ENCODE results near the gene GID4.

GID4 gene

DNA sequence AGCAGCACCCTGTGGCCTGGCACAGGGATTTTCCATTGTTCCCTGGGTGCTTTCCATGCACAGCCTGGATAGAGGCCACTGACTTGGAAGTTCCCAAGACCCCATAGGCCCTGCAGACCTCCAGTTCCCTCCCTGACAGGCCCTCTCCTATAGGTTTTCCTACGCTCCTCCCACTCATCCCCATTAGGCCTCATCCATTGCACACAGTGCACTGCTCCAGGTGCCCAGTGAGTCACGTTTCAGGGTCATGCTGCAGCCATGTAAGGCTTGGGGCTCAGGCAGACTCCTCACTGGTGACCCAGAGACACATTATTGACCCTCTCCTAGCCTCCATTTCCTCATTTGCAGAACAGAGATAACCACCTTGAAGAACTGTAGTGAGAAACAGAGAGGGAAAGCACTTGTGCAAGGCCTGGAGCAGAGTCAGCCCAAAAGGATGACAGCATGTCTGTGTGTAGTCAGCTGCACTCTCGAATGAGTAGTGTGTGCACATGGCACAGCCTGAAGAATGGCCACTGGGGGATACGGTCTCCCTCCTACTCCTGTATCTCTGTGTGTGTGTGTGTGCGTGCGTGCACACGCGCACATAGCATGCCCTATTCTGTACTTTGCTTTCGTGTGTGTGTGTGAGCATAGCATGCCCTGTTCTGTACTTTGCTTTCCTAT is 39.7 kb upstream of the GID4 start:
- no CpG with 5 or more reads among the region's 9 CpGs for WGBS, 2 donors (ENCODE audit: extremely low coverage in 2 of 2, insufficient read length in 2 of 2, insufficient replicate concordance in 1 of 2)

DNA sequence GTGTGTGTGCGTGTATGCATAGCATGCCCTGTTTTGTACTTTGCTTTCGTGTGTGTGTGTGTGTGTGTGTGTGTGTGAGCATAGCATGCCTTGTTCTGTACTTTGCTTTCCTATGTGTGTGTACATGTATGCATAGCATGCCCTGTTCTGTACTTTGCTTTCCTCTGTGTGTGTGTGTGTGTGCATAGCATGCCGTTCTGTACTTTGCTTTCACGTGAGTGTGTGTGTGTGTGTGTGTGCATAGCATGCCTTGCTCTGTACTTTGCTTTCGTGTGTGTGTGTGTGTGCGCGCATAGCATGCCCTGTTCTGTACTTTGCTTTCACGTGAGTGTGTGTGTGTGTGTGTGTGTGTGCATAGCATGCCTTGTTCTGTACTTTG is 39.2 kb upstream of the GID4 start:
- no peak overlapping the region for H2AK5ac ChIP-seq (ENCODE audit: low read depth, low read length)
- H3K4me3 ChIP-seq (ENCODE audit: low read length in 2 of 2): peak overlapping the region in 1 of 2 donors; percentile 22
- H2BK15ac ChIP-seq (ENCODE audit: low read length): no peak overlapping the region
- H3K14ac ChIP-seq (ENCODE audit: low read length): no peak overlapping the region
- H3K23ac ChIP-seq (ENCODE audit: low read depth, low read length, poor library complexity): no peak overlapping the region
- H4K8ac ChIP-seq (ENCODE audit: low read depth, low read length): peak overlapping the region; percentile 5
- no peak overlapping the region for H2BK120ac ChIP-seq (ENCODE audit: low read depth, low read length)
- H3K18ac ChIP-seq (ENCODE audit: low read length): no peak overlapping the region
- no peak overlapping the region for H2BK5ac ChIP-seq (ENCODE audit: low read length)
- peak overlapping the region; percentile 71 for H3K9ac ChIP-seq (ENCODE audit: low read depth, low read length, poor library complexity)
- no peaks in the 10 kb centered on the region for H3K79me1 ChIP-seq (ENCODE audit: low read depth, low read length)
- H3K36me3 ChIP-seq (replicated peaks in 1 of 2; ENCODE audit: control insufficient read depth in 2 of 2, insufficient read depth in 2 of 2, low read length in 2 of 2): no peaks in the 10 kb centered on the region
- WGBS, 2 donors (ENCODE audit: extremely low coverage in 2 of 2, insufficient read length in 2 of 2, insufficient replicate concordance in 1 of 2): no CpG with 5 or more reads among the region's 8 CpGs
- no peak for DNase-seq (ENCODE audit: low spot score)
- H3K27me3 ChIP-seq (ENCODE audit: control insufficient read depth in 3 of 3, insufficient read depth in 3 of 3, low read depth in 1 of 3, low read length in 3 of 3): no peaks in the 10 kb centered on the region
- no peaks in the 10 kb centered on the region for H3K9me3 ChIP-seq (replicated peaks in 1 of 2; ENCODE audit: control insufficient read depth in 2 of 2, insufficient read depth in 1 of 2, low read depth in 1 of 2, low read length in 2 of 2)
- no peak overlapping the region for H2AFZ ChIP-seq (ENCODE audit: low read length)
- H2BK12ac ChIP-seq (ENCODE audit: low read length): peak overlapping the region; percentile 86
- no peak overlapping the region for H3K4ac ChIP-seq (ENCODE audit: low read length)
- H4K91ac ChIP-seq (ENCODE audit: low read depth, low read length, poor library complexity): no peak overlapping the region
- H3K4me1 ChIP-seq (ENCODE audit: control insufficient read depth in 2 of 2, insufficient read depth in 1 of 2, low read depth in 1 of 2, low read length in 2 of 2): peaks cover 2 to 7% of the 10 kb centered on the region in 2 donors
- H3K4me2 ChIP-seq (ENCODE audit: insufficient read depth, low read length, poor library complexity, severe bottlenecking): no peak overlapping the region
- H3K27ac ChIP-seq (replicated peaks; ENCODE audit: low read length): no peak overlapping the region

More for the DNA sequence above, 39.7 kb upstream of the GID4 start:
- H4K8ac ChIP-seq (ENCODE audit: low read depth, low read length): peak overlapping the region; percentile 5
- peaks cover 6 to 11% of the 10 kb centered on the region in 2 donors for H3K4me1 ChIP-seq (ENCODE audit: control insufficient read depth in 2 of 2, insufficient read depth in 1 of 2, low read depth in 1 of 2, low read length in 2 of 2)
- H3K79me1 ChIP-seq (ENCODE audit: low read depth, low read length): no peaks in the 10 kb centered on the region
- no peak overlapping the region for H3K23ac ChIP-seq (ENCODE audit: low read depth, low read length, poor library complexity)
- peak overlapping the region in 1 of 2 donors; percentile 22 for H3K4me3 ChIP-seq (ENCODE audit: low read length in 2 of 2)
- H4K91ac ChIP-seq (ENCODE audit: low read depth, low read length, poor library complexity): no peak overlapping the region
- H3K27me3 ChIP-seq (ENCODE audit: control insufficient read depth in 3 of 3, insufficient read depth in 3 of 3, low read depth in 1 of 3, low read length in 3 of 3): no peaks in the 10 kb centered on the region
- peak overlapping the region; percentile 71 for H3K9ac ChIP-seq (ENCODE audit: low read depth, low read length, poor library complexity)
- peak overlapping the region; percentile 6 for H2AK5ac ChIP-seq (ENCODE audit: low read depth, low read length)
- no peak overlapping the region for H3K4ac ChIP-seq (ENCODE audit: low read length)
- H3K9me3 ChIP-seq (replicated peaks in 1 of 2; ENCODE audit: control insufficient read depth in 2 of 2, insufficient read depth in 1 of 2, low read depth in 1 of 2, low read length in 2 of 2): no peaks in the 10 kb centered on the region
- H3K36me3 ChIP-seq (replicated peaks in 1 of 2; ENCODE audit: control insufficient read depth in 2 of 2, insufficient read depth in 2 of 2, low read length in 2 of 2): no peaks in the 10 kb centered on the region
- H3K27ac ChIP-seq (replicated peaks; ENCODE audit: low read length): no peak overlapping the region
- H2AFZ ChIP-seq (ENCODE audit: low read length): peak overlapping the region; percentile 44
- no peak overlapping the region for H3K18ac ChIP-seq (ENCODE audit: low read length)
- H3K14ac ChIP-seq (ENCODE audit: low read length): no peak overlapping the region
- DNase-seq (ENCODE audit: low spot score): no peak
- no peak overlapping the region for H2BK120ac ChIP-seq (ENCODE audit: low read depth, low read length)
- no peak overlapping the region for H2BK5ac ChIP-seq (ENCODE audit: low read length)
- H2BK15ac ChIP-seq (ENCODE audit: low read length): no peak overlapping the region
- H2BK12ac ChIP-seq (ENCODE audit: low read length): peak overlapping the region; percentile 86
- H3K4me2 ChIP-seq (ENCODE audit: insufficient read depth, low read length, poor library complexity, severe bottlenecking): no peak overlapping the region

- H2BK12ac ChIP-seq (ENCODE audit: low read length): no peak overlapping the region
- peaks cover 0 to 2% of the 10 kb centered on the region in 2 donors for H3K36me3 ChIP-seq (replicated peaks in 1 of 2; ENCODE audit: control insufficient read depth in 2 of 2, insufficient read depth in 2 of 2, low read length in 2 of 2)
- H2AK5ac ChIP-seq (ENCODE audit: low read depth, low read length): no peak overlapping the region
- H2BK120ac ChIP-seq (ENCODE audit: low read depth, low read length): no peak overlapping the region
- H3K4me3 ChIP-seq (ENCODE audit: low read length in 2 of 2): no peak overlapping the region
- H3K18ac ChIP-seq (ENCODE audit: low read length): no peak overlapping the region
- H3K14ac ChIP-seq (ENCODE audit: low read length): no peak overlapping the region
- no peak overlapping the region for H2AFZ ChIP-seq (ENCODE audit: low read length)
- no peaks in the 10 kb centered on the region for H3K9me3 ChIP-seq (replicated peaks in 1 of 2; ENCODE audit: control insufficient read depth in 2 of 2, insufficient read depth in 1 of 2, low read depth in 1 of 2, low read length in 2 of 2)
- DNase-seq (ENCODE audit: low spot score): no peak
- no peak overlapping the region for H3K27ac ChIP-seq (replicated peaks; ENCODE audit: low read length)
- H4K8ac ChIP-seq (ENCODE audit: low read depth, low read length): no peak overlapping the region
- no CpG with 5 or more reads among the region's 2 CpGs for WGBS, 2 donors (ENCODE audit: extremely low coverage in 2 of 2, insufficient read length in 2 of 2, insufficient replicate concordance in 1 of 2)
- H3K79me1 ChIP-seq (ENCODE audit: low read depth, low read length): no peaks in the 10 kb centered on the region
- no peak overlapping the region for H3K4ac ChIP-seq (ENCODE audit: low read length)
- H2BK5ac ChIP-seq (ENCODE audit: low read length): no peak overlapping the region
- H2BK15ac ChIP-seq (ENCODE audit: low read length): no peak overlapping the region
- H3K4me2 ChIP-seq (ENCODE audit: insufficient read depth, low read length, poor library complexity, severe bottlenecking): no peak overlapping the region
- H4K91ac ChIP-seq (ENCODE audit: low read depth, low read length, poor library complexity): no peak overlapping the region
- H3K4me1 ChIP-seq (ENCODE audit: control insufficient read depth in 2 of 2, insufficient read depth in 1 of 2, low read depth in 1 of 2, low read length in 2 of 2): peaks cover 6 to 7% of the 10 kb centered on the region in 2 donors
- no peak overlapping the region for H3K9ac ChIP-seq (ENCODE audit: low read depth, low read length, poor library complexity)
- no peaks in the 10 kb centered on the region for H3K27me3 ChIP-seq (ENCODE audit: control insufficient read depth in 3 of 3, insufficient read depth in 3 of 3, low read depth in 1 of 3, low read length in 3 of 3)
- no peak overlapping the region for H3K23ac ChIP-seq (ENCODE audit: low read depth, low read length, poor library complexity)
Measured at GRCh38 chr17:18002171-18002570, 37.0 kb upstream of the GID4 start.

DNA sequence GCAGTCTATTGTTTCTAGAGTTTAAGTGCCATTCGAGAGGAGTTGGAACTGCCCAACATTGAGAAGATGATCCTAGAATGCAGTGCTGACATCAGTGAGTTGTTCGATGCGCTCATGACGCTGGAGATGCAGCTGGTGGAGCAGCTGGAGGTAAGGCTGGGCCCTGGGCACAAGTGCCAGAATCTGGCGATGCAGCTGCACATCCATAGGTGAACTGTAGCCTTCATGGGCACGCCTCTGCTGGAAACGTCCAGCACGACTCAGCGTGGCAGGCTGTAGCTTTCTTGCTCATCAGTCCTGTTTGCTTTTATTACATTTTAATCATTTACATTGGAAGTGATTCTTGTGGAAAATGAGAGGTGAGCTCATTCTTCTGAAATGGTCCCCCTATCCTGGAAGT is 34.9 kb upstream of the GID4 start:
- H3K4ac ChIP-seq (ENCODE audit: low read length): peak overlapping the region; percentile 20
- peaks cover 0 to 2% of the 10 kb centered on the region in 2 donors for H3K36me3 ChIP-seq (replicated peaks in 1 of 2; ENCODE audit: control insufficient read depth in 2 of 2, insufficient read depth in 2 of 2, low read length in 2 of 2)

More for the DNA sequence above, 34.9 kb upstream of the GID4 start:
- Histone ChIP-seq H3K4me3 (ENCODE audit: low read length in 2 of 2) (no peak overlapping the region), H2BK12ac (ENCODE audit: low read length) (no peak overlapping the region), H3K27me3 (ENCODE audit: control insufficient read depth in 3 of 3, insufficient read depth in 3 of 3, low read depth in 1 of 3, low read length in 3 of 3) (no peaks in the 10 kb centered on the region), H2BK120ac (ENCODE audit: low read depth, low read length) (no peak overlapping the region), H3K9ac (ENCODE audit: low read depth, low read length, poor library complexity) (no peak overlapping the region), H2AK5ac (ENCODE audit: low read depth, low read length) (peak overlapping the region; percentile 22), H3K4me2 (ENCODE audit: insufficient read depth, low read length, poor library complexity, severe bottlenecking) (no peak overlapping the region), H3K4me1 (ENCODE audit: control insufficient read depth in 2 of 2, insufficient read depth in 1 of 2, low read depth in 1 of 2, low read length in 2 of 2) (peaks cover 3 to 6% of the 10 kb centered on the region in 2 donors), H3K14ac (ENCODE audit: low read length) (no peak overlapping the region), H2AFZ (ENCODE audit: low read length) (no peak overlapping the region), H3K23ac (ENCODE audit: low read depth, low read length, poor library complexity) (no peak overlapping the region), H3K9me3 (replicated peaks in 1 of 2; ENCODE audit: control insufficient read depth in 2 of 2, insufficient read depth in 1 of 2, low read depth in 1 of 2, low read length in 2 of 2) (no peaks in the 10 kb centered on the region), H3K18ac (ENCODE audit: low read length) (no peak overlapping the region), H4K91ac (ENCODE audit: low read depth, low read length, poor library complexity) (no peak overlapping the region), H2BK15ac (ENCODE audit: low read length) (no peak overlapping the region), H3K27ac (replicated peaks; ENCODE audit: low read length) (no peak overlapping the region), H3K79me1 (ENCODE audit: low read depth, low read length) (no peaks in the 10 kb centered on the region), H2BK5ac (ENCODE audit: low read length) (no peak overlapping the region), H4K8ac (ENCODE audit: low read depth, low read length) (no peak overlapping the region)
- no CpG with 5 or more reads among the region's 9 CpGs for WGBS, 2 donors (ENCODE audit: extremely low coverage in 2 of 2, insufficient read length in 2 of 2, insufficient replicate concordance in 1 of 2)
- DNase-seq (ENCODE audit: low spot score): no peak
